Amygdala (tissue), 56 donors: ENCODE measurements around the gene EYS.
"Not testable (repeated sequence)": the region's sequence is repeated elsewhere in the genome, so short reads cannot be mapped to it uniquely, and the experiment has no call there.

ENCODE experiments used
- DNase-seq, 56 donors: peaks; one replicate each; lab custom pipeline; 2025; lab: John Stamatoyannopoulos, UW

The EYS gene

DNA sequence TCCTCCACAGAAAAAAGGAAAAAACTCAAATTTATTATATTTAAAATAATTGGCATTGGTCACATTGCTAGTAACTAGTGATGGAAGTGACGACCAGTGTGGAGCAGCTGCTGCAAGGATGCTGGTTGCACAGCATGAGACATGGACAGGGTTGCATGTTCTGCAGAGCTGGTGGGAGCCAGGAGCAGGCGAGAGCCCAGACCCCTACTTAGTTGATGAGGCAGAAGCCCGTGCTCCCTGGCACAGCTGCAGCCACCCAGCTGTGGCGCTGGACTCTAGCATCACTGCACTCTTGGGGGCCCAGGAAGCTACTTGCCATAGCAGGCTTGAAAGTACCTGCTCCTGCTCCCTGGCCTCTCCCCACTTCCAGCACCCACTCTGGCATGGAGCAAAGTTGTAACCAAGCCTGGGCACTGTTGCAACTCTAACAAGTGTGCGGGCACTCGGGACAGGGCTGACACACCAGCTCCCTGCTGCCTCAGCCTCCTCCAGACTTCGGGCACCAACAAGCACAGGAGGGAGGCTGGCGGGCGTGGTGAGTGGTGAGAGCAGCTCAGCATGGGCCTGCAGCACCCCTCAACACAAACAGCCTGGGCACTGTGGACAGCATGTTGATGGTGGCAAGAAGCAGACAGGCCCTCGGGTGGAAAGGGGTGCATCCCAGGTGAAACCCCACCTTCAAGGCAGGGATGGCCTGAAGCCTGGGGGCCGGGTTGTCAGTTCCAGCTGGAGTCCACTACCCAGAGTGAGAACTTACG lies 69.6 kb downstream of the EYS start:
- DNase-seq, result no peak

DNA sequence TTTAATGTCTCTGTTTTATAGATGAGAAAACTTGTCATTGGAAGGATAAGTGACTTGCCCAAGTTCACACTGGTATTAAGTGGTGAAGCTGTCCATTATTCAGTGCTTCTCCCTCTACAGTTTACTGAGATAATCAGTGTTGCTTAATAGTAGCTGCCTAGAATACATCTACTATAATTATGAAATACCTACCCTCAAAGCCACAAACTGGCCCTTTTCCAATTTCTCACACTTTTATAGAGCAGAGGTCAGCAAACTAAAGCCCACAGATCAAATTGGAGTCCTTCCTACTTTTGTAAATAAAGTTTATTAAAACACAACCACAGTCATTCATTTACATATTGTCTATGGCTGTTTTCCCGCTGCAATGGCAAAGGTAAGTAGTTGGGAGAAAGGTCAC lies 73.5 kb downstream of the EYS start:
- DNase-seq, result no peak

DNA sequence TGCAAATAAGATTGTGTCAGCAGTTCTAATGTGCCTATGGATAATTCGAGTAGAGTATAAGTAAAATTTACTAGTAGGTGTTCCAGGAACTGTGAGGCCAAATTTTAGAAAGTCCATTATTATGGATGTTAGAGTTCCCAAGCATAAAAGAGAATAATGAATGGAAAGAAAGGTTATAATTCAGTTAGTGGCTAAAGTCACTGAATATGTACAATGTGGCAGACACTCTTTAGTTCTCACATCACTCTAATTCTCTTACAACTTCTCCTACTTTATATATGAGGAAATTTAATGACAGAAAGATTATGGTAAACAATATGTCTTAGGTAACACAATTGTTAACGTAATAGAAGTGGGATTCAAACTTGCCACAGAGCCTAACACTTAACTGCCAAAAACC lies 75.3 kb downstream of the EYS start:
- DNase-seq, result no peak

DNA sequence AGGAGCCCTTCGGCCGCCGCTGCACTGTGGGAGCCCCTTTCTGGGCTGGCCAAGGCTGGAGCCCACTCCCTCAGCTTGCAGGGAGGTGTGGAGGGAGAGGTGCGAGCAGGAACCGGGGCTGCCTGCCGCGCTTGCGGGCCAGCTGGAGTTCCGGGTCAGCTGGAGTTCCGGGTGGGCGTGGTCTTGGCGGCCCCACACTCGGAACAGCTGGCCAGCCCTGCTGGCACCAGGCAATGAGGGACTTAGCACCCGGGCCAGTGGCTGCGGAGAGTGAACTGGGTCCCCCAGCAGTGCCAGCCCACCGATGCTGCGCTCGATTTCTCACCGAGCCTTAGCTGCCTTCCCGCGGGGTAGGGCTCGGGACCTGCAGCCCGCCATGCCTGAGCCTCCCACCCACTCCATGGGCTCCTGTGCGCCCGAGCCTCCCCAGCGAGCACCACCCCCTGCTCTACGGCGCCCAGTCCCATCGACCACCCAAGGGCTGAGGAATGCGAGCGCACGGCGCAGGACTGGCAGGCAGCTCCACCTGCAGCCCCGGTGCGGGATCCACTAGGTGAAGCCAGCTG lies 79.5 kb downstream of the EYS start:
- DNase-seq, result not testable (repeated sequence)

DNA sequence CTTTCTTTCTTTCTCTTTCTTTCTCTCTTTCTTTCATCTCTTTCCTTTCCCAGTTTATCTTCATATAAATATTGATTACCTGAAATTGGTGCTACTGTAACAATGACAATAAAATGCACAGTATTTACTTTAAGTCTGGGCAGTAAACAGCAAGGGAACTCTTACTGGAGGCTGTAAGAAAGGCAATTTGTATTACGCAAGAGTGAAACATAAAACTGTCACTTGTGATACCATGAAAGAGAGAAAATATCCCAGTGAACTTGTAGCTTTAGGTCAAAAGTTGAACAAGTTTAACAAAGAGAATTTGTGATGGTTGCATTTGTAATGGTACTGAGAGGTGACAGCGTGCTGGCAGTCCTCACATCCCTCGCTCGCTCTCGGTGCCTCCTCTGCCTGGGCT lies 80.0 kb downstream of the EYS start:
- DNase-seq, result no peak

DNA sequence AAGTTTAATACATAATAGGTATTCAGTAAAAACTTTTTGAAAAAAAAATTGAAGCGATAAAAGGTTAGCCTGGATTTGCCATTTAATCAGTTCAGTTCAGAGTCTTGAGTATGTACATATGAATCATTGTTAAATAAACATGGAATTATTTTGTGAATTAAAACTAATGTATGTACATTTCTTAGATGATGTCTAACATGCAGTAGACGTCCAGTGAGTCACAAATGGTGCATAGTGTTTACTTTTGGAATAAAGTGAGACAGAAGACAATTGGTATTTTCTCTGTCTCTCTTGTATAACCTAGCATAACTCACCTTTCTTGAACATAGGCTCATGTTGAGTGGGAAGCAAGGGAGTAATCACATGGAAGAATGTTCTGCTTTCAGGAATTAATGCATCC lies 83.5 kb downstream of the EYS start:
- DNase-seq, result no peak

DNA sequence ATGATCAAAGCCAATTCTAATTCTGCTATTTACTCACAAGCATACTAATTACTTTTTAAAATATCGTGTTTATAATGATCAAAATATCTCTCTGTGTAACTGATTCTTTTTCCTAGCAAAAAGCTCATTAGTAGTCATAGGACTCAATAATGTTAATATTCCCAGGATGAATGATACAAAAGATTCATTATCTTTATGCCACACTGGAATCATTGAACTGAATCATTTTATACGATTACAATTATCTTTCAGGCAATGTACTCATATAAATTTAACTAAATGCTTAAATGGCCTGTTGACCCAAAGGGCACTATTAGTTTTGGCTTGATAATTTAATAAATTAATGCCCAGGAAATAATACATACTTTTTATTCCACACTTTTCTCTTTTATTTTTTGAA lies 96.3 kb downstream of the EYS start:
- DNase-seq, result no peak

DNA sequence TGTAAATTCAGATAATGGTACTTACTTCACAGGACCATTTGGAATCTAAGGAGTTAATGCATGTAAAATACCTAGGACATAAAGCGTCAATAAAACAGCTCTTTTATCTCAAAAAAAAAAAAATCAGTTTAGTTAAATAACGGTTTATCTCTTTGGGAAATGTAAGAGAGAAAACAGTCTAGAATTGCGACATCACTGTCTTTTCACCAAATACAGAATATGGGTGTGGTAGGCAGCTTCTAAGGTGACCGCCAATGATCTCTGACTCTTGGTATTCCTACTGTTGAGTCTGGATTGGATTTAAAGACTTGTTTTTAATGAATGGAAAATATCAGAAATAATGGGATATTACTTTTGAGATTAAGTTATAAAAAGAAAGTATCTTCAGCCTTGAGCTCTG lies 111.5 kb downstream of the EYS start:
- no peak for DNase-seq

DNA sequence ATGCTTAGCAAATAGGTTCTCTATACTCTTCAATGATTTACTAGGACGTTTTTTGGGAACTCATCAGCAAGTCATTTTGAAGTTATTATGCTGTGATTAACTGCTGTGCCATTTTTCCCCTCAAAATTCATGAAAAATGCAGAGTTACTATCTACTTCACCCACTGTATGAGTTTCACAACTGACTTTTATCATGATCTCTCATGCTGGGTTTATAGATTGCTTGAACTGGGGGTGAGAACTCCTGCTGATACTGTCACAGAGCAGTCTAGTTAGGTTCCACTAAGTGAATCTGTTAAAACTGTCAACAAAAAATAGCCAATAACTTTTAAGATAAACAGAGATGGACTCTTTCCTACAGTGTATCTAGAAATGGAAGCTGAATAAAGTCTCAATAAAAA lies 136.7 kb downstream of the EYS start:
- DNase-seq, result no peak

DNA sequence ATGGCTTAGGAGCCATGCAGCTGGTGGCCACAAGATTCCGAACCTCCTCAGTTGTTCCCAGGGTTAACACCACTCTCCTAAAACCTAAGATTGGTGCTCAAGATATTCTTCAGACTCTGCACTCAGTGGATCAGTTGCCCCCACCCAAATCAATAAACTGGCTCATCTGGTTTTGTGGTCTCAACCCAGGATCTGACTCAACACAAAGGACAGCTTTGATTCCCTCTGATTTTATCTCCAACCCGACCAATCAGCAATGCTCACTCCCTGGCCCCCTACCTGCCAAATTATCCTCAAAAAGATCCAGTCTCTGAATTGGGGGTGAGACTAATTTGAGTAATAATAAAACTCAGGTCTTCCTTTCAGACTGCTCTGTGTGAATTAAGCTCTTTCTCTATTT lies 137.5 kb downstream of the EYS start:
- no peak for DNase-seq

DNA sequence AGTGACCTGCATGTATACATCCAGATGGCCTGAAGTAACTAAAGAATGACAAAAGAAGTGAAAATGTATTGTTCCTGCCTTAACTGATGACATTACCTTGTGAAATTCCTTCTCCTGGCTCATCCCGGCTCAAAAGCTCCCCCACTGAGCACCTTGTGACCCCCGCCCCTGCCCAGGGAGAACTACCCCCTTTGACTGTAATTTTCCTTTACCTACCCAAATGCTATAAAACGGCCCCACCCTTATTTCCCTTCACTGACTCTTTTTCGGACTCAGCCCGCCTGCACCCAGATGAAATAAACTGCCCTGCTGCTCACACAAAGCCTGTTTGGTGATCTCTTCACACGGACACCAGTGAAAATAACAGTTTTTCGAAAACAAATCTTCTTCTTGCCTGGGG lies 138.0 kb downstream of the EYS start:
- DNase-seq, result not testable (repeated sequence)

DNA sequence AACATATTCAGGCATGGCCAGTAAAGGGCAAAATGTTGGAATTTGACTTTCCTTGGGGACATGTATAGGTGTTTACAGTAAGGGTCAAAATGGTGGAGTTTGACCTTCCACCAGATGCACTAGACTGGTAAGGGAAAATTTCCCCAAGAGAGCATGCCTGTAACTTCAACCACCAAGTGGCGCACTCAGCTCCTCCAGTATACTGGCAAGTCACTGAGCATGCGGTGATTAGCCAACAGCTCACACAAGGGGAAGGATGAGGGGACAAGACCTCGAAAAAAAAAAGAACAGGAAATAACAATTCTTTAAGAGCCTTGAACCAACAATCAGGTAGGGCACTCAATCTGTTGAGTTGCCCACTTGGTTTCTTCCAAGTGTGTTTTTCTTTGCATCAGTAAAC lies 140.9 kb downstream of the EYS start:
- DNase-seq, result no peak

DNA sequence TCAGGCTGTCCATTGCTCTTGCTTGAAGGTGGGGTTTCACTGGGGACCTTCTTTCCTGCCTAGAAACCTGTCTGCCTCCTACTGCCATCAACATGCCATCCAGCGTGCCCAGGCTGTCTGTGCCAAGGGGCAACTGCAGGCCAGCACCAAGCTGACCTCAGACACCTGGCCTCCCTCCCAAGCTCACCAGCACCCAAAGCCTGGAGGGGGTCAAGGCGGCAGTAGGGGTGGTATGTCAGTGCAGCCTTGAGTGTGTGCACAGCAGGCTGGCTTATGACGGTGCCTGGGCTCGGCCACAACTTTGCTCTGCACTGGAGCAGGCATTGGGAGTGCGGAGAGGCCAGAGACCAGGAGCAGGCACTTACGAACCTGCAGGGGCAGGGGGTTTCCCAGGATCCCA lies 149.0 kb downstream of the EYS start:
- DNase-seq, result no peak

DNA sequence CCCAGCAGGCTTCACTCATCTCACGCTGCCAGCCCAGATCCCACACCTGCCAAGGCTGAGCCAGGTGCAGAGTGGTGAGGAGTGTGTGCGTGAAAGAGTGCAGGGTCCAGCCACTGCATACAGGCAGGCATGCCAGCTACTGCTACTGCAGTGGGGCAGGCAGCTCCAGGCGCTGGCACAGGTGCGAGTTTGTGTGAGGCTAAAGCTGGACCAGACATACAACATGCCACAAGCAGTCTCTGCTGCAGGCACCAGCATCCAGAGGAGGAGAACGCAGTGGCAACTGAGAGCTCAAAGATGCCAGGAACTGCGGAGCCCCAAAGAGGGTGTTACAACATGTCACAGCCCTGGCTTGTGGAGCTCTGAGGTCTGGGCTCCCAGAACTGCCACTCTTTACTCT lies 149.8 kb downstream of the EYS start:
- no peak for DNase-seq

DNA sequence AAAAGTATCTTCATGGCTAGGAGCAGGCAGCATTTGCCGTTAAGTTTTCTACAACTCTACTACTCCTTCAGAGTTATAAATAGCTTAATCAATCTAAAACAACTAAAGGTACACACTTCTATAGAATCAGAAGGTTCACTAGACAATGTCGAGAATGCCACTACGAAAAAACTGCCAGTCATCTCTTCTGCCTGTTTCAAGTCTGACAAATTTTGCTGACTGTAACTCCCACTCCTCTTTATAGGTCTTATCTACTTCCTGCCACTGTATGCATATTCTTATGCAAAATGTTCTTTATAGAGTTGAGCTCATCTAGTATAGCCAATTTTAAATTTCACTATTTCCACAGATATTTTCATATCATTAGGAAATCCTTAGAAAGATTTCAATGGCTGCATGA lies 160.1 kb downstream of the EYS start:
- no peak for DNase-seq

DNA sequence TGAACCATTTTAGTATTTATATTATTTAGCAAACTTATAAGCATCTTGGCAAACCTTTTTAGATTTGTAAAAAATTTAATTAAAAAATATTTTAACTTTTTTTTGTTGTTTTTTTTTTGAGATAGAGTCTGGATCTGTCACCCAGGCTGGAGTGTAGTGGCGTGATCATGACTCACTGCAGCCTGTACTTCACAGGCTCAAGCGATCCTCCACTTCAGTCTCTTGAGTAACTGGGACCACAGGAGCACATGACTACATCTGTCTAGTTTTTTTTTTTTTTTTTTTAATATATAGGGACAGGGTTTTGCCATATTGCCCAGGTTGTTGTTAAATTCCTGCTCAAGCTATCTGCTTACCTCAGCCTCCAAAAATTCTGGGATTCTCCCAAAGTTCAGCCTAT lies 161.1 kb downstream of the EYS start:
- DNase-seq, result no peak

DNA sequence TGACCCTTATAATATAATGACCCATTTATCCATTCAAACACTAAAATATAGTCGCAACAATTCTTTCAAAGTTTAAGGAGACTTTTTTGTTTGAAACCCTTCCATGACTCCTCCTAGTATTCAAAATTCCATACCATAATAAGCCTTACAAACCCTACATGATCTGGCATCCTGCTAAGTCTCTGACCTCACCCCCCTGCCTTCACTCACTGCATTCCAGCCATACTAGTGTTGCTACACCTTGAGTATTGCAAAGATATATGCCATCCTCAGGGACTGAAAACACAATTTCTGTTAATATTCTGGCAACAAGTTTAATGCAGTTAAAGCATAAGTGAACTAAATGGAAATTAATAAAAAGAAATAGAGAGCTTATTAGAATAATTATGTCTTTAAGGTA lies 168.4 kb downstream of the EYS start:
- no peak for DNase-seq

DNA sequence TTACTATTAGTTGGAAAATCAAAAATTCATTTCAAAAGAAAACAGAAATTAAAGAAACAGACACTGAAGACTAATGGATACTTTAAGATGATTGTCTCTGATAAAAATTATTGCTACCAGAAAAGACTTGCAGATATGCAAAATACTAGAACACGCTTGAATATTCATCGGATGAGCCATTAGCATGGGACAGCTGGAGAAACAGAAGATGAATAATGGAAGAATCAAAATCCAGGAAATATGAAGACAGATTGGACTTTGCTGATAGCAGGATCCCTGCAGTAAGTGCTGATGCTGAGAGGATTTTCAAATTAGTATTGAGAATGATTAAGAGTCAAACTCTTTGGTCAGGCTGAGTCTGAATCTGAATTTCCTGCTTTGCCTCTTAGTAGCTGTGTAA lies 169.4 kb downstream of the EYS start:
- no peak for DNase-seq

DNA sequence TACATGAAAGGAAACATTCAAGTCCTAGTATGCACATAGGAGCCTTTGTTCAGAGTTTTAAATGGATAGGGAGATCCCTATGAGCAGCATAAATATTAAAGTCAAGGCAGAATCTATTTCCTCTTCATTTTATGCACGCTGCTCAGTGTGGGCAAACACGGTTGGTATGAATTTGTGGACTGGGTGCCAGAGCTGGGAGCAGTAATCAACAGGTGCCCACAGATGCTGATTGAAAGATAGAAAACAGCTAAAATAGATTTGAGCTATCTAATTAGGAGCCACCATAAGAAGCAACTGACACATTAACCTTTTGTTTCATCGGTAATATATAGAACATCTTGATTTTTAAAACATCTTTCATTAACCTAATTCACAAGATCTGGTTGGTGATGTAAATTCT lies 175.5 kb downstream of the EYS start:
- DNase-seq, result peak in 3 of 56 donors; percentile 0 to 6 (median 1)

DNA sequence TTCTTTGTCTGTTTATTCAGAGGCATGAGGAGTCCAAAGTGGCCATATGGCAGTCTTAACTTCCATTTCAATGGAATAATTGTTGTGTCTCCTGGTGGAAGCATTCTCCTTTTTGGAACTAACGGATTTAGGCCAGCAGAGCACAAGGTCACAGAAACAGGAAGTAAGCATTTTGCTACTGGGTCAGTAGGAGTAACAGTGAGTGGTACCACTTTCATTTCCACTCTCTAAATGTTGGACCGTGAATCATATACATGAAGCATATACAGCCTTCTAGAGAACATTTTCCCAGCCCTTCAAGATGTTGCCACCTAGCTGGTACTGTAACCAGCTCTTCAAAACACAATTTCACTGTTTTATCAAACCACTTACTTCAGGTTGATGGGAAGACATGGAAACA lies 182.8 kb downstream of the EYS start:
- no peak for DNase-seq

DNA sequence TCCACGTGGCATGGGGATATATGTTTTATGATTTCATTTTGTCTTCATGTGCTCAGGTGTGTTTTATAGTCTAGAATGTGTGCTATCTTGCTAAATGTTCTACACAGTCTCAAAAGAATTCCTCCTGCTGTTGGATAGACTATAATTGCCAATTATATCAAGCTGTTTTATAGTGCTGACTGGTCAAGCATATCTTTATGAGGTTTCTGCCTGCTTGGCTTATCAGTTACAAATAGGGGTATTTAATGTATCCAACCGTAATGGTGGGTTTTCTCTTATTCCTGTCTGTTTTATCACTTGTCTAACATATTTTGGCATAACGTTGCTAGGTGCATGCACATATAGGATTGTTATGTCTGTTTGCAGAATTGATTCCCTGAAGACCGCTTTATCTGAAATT lies 201.3 kb downstream of the EYS start:
- no peak for DNase-seq

DNA sequence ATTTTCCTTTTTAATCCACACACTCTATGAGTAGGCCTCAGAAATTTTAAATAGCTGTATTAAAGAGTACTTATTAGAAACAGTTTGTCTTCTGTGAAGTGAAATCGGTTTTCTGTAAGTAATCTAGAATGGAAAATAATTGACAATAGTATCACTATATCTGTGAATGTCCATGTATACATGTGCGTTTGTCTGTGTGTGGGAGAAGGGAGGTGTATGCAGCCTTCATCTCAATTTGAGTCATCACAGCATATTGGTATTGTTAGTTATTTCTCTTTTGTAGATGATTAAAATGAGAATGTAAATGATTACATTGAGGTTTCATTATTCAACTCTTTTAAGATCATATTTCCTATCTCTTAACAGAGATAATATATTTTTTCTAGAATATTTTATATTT lies 206.0 kb downstream of the EYS start:
- no peak for DNase-seq

DNA sequence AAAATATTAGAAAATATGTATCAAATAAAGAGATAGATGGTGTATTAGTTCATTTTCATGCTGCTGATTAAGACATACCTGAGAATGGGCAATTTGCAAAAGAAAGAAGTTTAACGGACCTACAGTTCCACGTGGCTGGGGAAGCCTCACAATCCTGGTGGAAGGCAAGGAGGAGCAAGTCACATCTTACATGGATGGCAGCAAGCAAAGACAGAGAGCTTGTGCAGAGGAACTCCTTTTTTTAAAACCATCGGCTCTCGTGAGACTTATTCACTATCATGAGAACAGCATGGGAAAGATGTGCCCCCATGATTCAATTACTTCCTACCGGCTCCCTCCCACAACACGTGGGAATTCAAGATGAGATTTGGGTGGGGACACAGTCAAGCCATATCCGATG lies 223.4 kb downstream of the EYS start:
- not testable (repeated sequence) for DNase-seq
